Cardiac fibroblast (primary cell): Measurements from ENCODE around the gene ZNF235.
"Not testable (repeated sequence)": the region's sequence is repeated elsewhere in the genome, so short reads cannot be mapped to it uniquely, and the experiment has no call there.

Source experiments
- DNase-seq, 2 donors: peaks; one replicate each; pipeline versions ENCODE4 v3.0.0 to v3.0.0-alpha.2; 2010; ENCODE audit warnings: low read depth in 2 of 2
- H3K4me3 ChIP-seq, 2 donors: replicated peaks in 1 of 2; 1 replicate in 1 of 2; 2 replicates in 1 of 2; pipeline ENCODE4 v1.5.1; 2011; ENCODE audit warnings: low read depth in 2 of 2, low read length in 2 of 2, mild to moderate bottlenecking in 2 of 2, moderate library complexity in 1 of 2
- TF ChIP-seq, protein P1 (sequence below): IDR thresholded peaks from one replicate; pipeline ENCODE4 v1.5.1; 2011; ENCODE audit warnings: low read depth, mild to moderate bottlenecking, low read length, inconsistent platforms

Gene ZNF235

GRCh38 chr19:44304659-44305193, at the start of gene ZNF235:
ZNF235 (minus strand) TSS chr19:44305025; CDS start chr19:44303404, 1,621 bp downstream.
- peak; percentile 98 to 99 for DNase-seq
- TF ChIP-seq, protein P1, sequence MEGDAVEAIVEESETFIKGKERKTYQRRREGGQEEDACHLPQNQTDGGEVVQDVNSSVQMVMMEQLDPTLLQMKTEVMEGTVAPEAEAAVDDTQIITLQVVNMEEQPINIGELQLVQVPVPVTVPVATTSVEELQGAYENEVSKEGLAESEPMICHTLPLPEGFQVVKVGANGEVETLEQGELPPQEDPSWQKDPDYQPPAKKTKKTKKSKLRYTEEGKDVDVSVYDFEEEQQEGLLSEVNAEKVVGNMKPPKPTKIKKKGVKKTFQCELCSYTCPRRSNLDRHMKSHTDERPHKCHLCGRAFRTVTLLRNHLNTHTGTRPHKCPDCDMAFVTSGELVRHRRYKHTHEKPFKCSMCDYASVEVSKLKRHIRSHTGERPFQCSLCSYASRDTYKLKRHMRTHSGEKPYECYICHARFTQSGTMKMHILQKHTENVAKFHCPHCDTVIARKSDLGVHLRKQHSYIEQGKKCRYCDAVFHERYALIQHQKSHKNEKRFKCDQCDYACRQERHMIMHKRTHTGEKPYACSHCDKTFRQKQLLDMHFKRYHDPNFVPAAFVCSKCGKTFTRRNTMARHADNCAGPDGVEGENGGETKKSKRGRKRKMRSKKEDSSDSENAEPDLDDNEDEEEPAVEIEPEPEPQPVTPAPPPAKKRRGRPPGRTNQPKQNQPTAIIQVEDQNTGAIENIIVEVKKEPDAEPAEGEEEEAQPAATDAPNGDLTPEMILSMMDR = no peak
- peak within 1 kb of the TSS; percentile 66 to 86 for H3K4me3 ChIP-seq

DNA sequence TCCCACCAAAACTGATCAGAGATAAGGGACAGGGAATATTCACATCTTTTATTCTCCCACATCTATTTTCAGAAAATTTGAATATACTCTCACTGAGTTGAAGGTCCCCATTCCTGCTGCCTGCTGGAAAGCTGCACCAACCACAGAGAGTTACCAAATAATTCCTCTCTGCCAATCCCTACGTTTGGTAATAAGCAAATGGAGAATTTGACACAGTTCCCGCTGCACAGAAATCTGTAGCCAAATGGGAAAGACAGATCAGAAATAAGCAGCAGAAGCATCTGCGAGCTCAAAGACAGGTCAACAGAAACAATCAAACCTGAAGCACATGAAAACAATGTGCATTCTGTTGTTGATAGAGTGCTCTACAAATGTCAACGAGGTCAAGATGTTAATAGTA, 41.7 kb upstream of the ZNF235 start:
- TF ChIP-seq, protein P1 = no peak
- H3K4me3 ChIP-seq = no peak overlapping the region
- no peak for DNase-seq

GRCh38 chr19:44345959-44346358, 41.1 kb upstream of the ZNF235 start:
- TF ChIP-seq, protein P1 = no peak
- no peak for DNase-seq
- no peak overlapping the region for H3K4me3 ChIP-seq

DNA sequence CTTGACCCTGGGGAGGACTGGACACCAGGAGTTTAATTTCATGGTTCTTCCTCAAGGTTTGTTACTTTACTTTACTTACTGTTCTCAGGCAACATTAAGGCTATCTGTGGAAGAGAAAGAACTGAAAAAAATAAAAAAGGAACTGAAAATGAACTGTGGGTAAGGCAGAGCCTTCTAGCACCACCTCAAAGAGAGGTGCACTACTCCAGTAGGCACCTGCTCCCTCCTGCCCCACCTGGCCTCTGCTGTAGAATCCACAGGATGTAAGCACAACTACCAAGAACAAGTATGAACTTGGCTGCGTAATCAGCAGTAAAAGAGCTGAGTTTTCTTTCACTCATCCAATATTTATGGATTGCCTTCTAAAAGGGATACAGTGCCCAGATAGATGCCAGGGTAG, 39.4 kb upstream of the ZNF235 start:
- no peak overlapping the region for H3K4me3 ChIP-seq
- DNase-seq = no peak
- TF ChIP-seq, protein P1 = no peak

GRCh38 chr19:44341794-44342193, 37.0 kb upstream of the ZNF235 start:
- H3K4me3 ChIP-seq = no peak overlapping the region
- TF ChIP-seq, protein P1 = no peak
- no peak for DNase-seq

DNA sequence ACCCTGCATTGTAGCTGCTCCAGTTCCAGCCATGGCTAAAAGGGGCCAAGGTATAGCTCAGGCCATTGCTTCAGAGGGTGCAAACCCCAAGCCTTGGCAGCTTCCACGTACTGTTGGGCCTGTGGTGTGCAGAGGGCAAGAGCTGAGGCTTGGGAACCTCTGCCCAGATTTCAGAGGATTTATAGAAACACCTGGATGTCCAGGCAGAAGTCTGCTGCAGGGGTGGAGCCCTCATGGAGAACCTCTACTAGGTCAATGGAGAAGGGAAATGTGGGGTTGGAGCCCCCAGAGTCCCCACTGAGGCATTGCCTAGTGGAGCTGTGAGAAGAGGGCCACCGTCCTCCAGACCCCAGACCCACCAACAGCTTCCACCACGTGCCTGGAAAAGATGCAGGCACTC, 29.8 kb upstream of the ZNF235 start:
- not testable (repeated sequence) for H3K4me3 ChIP-seq, DNase-seq

DNA sequence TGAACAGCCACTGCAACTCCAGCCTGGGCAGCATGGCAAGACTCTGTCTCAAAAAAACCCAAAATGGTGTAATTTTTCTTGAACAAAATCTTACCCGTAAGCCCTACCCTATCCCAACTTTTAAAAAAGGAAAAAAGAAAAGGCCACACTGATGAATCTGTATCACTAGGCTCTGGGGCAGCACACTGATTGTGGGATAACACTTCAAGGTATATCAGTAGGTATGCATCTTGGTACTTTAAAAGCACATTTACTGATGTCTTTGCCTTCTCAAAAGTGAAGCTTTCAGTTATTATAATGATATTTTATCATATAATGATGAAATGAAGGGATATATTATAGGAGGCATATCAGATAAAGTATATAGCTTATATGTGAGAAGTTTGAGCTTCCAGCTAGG, 27.3 kb upstream of the ZNF235 start:
- H3K4me3 ChIP-seq = no peak overlapping the region
- TF ChIP-seq, protein P1 = no peak
- no peak for DNase-seq
